Measurements from ENCODE around the gene FLT3.

FLT3 gene

GRCh38 chr13:27960362-27961226 is 139.8 kb downstream of the FLT3 start:
- DNase-seq (ENCODE audit: low read depth, low spot score), result no peak

GRCh38 chr13:27959976-27960361 is 140.4 kb downstream of the FLT3 start:
- DNase-seq (ENCODE audit: low read depth, low spot score), result no peak

- no peak for DNase-seq (ENCODE audit: low read depth, low spot score)
Observed at GRCh38 chr13:27956576-27957300, 143.6 kb downstream of the FLT3 start.

- no peak for DNase-seq (ENCODE audit: low read depth, low spot score)
Observed at GRCh38 chr13:27955014-27955591, 145.3 kb downstream of the FLT3 start.

GRCh38 chr13:27954406-27954851 is 145.9 kb downstream of the FLT3 start:
- DNase-seq (ENCODE audit: low read depth, low spot score), result no peak

GRCh38 chr13:27953676-27954405 is 146.5 kb downstream of the FLT3 start:
- no peak for DNase-seq (ENCODE audit: low read depth, low spot score)
